Bronchial epithelial cell (primary cell): ENCODE measurements around the gene AVPR1B. TPM values are rescaled to one million over a fixed set of nuclear protein-coding genes. Genes with fewer than 3 reads are reported as not detected.

Experiments
- DNase-seq: peaks from one replicate; pipeline ENCODE4 v3.0.0-alpha.2; 2010; ENCODE audit warnings: low read depth
- FAIRE-seq: peaks from 2 replicates; lab custom pipeline; 2011; peaks lifted over from hg19 to GRCh38; lab: Jason Lieb, UNC
- H3K27me3 ChIP-seq: 2 replicates; pipeline ENCODE4 v1.5.1; 2011; ENCODE audit warnings: low read length; ENCODE audit not compliant: control insufficient read depth, insufficient read depth
- H3K36me3 ChIP-seq: 2 replicates; pipeline ENCODE4 v1.5.1; 2011; ENCODE audit warnings: low read length; ENCODE audit not compliant: control insufficient read depth, insufficient read depth
- H3K4me3 ChIP-seq: 2 replicates; pipeline ENCODE4 v1.5.1; 2011; ENCODE audit warnings: mild to moderate bottlenecking, low read depth, low read length, control low read depth
- total RNA-seq: library from RNA; depleted of rRNA; stranded (reverse); fragments of >200 nt; gene quantifications from 2 replicates; pipeline ENCODE4 v1.2.1, GENCODE V29; 2014
- TF ChIP-seq, protein P1 (sequence below): IDR thresholded peaks from 2 replicates; pipeline ENCODE4 v1.5.1; 2011; ENCODE audit warnings: mild to moderate bottlenecking, moderate library complexity, low read length, control low read depth, inconsistent platforms; ENCODE audit not compliant: insufficient read depth, severe bottlenecking

The AVPR1B gene
- total RNA-seq, 1 donor from 2014 or later, result not detected

DNA sequence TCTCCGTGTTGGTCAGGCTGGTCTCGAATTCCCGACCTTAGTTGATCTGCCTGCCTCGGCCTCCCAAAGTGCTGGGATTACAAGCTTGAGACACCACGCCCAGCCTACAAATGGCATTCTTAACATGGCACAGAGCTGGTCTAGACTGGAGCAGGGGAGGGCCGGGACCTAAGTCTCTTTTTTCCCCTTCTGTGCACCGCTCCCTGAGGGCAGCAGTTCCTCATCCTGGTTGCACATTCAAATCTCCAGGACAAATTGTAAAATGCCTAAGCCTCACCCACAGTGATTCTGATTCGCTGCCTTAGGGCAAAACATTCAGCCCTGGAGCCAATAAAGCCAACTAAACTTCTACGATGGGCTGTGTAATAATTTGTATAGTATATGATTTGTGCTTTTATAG lies 10.1 kb upstream of the AVPR1B start:
- no peak overlapping the region for H3K4me3 ChIP-seq
- TF ChIP-seq, protein P1, sequence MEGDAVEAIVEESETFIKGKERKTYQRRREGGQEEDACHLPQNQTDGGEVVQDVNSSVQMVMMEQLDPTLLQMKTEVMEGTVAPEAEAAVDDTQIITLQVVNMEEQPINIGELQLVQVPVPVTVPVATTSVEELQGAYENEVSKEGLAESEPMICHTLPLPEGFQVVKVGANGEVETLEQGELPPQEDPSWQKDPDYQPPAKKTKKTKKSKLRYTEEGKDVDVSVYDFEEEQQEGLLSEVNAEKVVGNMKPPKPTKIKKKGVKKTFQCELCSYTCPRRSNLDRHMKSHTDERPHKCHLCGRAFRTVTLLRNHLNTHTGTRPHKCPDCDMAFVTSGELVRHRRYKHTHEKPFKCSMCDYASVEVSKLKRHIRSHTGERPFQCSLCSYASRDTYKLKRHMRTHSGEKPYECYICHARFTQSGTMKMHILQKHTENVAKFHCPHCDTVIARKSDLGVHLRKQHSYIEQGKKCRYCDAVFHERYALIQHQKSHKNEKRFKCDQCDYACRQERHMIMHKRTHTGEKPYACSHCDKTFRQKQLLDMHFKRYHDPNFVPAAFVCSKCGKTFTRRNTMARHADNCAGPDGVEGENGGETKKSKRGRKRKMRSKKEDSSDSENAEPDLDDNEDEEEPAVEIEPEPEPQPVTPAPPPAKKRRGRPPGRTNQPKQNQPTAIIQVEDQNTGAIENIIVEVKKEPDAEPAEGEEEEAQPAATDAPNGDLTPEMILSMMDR, result no peak
- DNase-seq, result no peak
- no peaks in the 10 kb centered on the region for H3K27me3 ChIP-seq
- H3K36me3 ChIP-seq, result no peaks in the 10 kb centered on the region
- FAIRE-seq, result no peak

DNA sequence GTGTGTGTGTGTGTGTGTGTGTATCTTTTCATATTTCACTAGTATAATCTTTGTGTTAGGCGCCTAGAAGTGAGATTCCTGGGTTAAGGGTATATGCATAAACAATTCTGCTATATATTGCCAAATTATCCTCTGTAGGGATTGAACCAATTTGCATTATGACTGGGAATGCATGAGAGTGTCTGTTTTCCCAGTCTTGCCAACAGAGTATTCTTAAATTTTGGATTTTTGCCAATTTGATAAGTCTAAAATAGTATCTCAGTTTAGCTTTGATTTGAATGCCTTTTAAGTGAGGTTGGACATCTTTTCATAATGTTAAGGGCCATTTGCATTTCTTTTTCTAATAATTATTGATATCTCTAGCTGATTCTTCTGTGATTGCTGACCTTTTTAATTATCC lies 8.2 kb upstream of the AVPR1B start:
- FAIRE-seq (no peak), DNase-seq (no peak)
- Histone ChIP-seq H3K4me3 (no peak overlapping the region), H3K27me3 (no peaks in the 10 kb centered on the region), H3K36me3 (no peaks in the 10 kb centered on the region)
- TF ChIP-seq, protein P1, result no peak

DNA sequence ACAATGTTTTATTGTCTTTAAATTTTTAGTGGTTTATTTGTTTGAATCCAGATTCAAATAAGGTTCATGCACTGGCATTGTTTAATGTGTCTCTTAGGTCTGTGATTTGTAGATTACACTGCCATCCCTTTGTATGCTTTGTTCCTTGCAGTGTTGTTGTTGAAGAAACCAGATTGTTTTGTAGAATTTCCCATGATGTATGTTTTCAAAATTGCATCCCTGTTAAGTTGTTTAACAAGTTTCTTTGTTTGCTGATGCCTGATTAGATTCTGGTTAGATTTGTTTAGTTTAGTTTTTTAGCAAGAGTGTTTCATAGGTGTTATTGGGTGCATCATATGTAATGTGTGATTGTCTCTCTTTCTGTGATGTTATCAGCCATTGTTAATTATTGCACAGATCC lies 5.5 kb upstream of the AVPR1B start:
- DNase-seq (no peak), FAIRE-seq (no peak)
- TF ChIP-seq, protein P1, result no peak
- Histone ChIP-seq H3K36me3 (no peaks in the 10 kb centered on the region), H3K4me3 (no peak overlapping the region), H3K27me3 (peaks cover 5% of the 10 kb centered on the region)

DNA sequence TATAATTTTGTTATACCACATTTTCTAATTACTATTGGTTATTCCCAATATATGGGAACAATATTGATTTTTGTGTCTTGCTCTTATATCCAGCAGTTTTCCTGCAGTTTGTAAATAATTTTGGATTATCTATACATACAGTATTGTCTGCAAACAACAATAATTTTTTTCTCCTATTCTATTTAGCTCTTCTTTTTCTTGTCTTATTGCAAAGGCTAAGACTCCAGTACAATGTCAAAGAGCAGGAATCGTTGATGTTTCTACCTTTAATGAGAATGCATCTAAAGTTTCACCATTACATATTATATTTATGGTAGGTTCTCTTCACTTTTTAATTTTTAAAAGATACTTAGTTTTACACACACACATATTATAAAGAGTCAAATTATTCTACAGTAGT lies 4.1 kb upstream of the AVPR1B start:
- TF ChIP-seq, protein P1, result no peak
- FAIRE-seq (no peak), DNase-seq (no peak)
- Histone ChIP-seq H3K27me3 (peaks cover 17% of the 10 kb centered on the region), H3K36me3 (no peaks in the 10 kb centered on the region), H3K4me3 (no peak overlapping the region)

DNA sequence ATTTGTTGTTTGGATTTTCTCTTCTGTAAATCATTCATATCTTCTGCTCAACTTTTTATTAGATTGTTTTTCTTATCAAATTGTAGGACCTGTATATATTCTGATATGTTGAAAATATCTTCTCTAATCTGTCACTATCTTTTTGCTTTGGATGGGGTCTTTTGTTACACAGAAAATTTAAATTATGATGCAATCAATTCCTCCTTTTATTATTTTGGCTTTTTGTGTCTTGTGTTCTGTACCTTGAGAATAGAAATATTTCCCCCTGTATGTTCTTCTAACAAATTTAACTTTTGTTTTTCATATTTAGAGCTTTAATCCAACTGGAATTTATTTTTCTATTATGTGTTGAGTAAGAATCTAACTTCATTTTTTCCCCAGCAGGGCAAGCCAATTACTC lies 3.2 kb upstream of the AVPR1B start:
- TF ChIP-seq, protein P1, result no peak
- H3K4me3 ChIP-seq, result no peak overlapping the region
- no peak for DNase-seq
- H3K36me3 ChIP-seq, result no peaks in the 10 kb centered on the region
- H3K27me3 ChIP-seq, result peaks cover 20% of the 10 kb centered on the region
- FAIRE-seq, result no peak

DNA sequence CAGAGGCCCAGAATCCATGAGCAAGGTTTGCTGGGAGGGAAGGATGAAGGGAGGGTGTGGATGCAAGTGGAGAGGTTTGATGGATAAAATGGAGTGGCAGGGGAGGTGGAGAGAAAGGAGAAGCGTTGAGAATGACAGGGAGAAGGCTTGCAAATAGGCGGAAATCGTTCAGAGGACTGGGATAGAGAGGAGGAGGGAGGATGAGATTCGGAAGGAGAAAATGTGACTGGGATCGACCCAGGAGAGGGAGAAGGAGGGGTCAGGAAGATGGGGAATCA lies 376 bp downstream of the AVPR1B start:
- Histone ChIP-seq H3K36me3 (no peaks in the 10 kb centered on the region), H3K4me3 (no peak overlapping the region), H3K27me3 (peaks cover 24% of the 10 kb centered on the region)
- TF ChIP-seq, protein P1, result no peak
- no peak for DNase-seq
- FAIRE-seq, result no peak
